NCI-H1048 (cell line): Measurements from ENCODE around the gene CHD6.

Experiments
- DNase-seq: peaks from one replicate; lab custom pipeline; 2025; lab: John Stamatoyannopoulos, UW

CHD6 gene

DNA sequence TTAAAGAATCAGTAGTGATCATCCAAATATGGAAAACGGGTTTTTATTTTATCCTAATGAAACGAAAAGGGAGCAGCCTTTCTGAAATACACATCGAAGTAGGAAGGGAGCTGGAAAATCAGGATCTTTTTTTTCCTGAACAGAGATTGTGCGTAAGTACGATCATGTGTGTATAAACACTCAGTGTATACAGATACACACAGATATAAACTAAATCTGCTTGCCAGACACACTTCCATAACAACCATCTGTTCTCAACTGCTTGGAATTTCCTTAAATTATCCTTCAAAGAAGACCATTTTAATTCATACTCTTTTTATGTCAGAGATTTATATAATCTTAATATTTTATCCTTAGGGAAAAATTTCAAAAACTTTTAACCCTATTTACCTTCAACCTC lies 110.7 kb downstream of the CHD6 start:
- DNase-seq: no peak

DNA sequence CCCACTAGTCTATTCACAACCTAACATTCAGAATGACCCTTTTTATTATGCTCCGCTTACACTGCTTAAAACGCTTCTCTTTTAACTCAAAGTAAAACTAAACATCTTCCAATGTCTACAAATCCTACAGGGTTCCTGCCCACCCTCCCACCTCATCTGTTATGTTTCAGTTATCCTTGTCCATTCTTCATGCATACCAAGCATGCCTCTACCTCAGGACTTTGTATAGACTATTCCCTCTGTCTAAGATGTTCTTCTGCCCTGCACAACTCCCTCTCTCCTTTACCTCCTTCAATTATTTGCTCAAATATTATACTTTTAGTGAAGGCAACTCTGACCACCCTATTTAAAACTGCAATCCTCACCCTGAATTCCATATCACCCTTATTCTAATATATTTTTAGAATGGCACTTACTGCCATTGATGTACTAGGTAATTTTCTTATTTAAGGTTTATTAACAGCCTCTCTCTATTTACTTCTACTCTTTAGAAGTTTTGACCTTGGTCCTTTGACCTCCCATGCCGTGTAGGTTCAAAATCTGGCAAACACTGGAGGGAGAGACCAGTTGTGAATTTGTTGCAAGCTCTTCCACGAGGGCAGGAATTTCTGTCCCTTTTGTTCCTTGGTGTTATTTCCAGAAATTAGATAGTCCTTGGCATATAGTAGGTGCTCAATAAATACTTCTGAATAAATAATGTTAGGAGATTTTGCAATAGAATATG lies 111.8 kb downstream of the CHD6 start:
- no peak for DNase-seq

DNA sequence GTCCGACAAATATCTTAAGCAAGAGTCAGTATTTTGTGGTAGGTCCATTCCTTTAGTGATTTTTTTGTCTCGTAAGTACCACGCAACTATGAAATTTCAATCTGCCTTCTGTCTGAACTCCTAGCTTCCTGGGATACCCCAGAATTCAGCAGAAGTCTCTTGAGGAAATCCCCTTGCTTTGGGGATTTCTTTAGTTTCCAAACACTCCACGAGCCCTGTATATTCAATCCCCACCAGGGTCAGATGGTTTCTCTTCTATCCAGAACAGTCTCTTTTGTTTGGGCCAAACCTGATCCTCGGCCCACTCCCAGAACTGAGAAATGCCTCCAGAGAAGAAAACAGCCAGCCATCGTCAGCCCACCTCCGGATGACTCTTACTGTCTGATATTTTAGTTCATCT lies 113.0 kb downstream of the CHD6 start:
- DNase-seq: no peak

DNA sequence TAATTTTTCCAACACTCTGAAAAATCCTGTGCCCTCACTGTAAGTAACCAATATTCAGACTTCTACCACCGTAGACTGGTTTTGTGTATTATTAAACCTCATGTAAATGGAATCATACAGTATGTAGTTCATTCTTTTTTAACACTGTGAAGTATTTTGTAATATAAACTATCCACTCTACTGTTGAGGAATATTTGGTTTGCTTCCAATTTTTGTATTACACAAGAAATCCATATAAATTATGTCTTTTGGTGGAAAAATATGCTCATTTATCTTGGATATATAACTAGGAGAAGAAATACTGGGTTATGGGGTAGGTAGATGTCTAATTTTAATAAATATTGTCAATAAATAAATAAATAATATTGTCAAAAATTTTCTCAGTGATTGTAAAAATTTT lies 116.8 kb downstream of the CHD6 start:
- DNase-seq: no peak

DNA sequence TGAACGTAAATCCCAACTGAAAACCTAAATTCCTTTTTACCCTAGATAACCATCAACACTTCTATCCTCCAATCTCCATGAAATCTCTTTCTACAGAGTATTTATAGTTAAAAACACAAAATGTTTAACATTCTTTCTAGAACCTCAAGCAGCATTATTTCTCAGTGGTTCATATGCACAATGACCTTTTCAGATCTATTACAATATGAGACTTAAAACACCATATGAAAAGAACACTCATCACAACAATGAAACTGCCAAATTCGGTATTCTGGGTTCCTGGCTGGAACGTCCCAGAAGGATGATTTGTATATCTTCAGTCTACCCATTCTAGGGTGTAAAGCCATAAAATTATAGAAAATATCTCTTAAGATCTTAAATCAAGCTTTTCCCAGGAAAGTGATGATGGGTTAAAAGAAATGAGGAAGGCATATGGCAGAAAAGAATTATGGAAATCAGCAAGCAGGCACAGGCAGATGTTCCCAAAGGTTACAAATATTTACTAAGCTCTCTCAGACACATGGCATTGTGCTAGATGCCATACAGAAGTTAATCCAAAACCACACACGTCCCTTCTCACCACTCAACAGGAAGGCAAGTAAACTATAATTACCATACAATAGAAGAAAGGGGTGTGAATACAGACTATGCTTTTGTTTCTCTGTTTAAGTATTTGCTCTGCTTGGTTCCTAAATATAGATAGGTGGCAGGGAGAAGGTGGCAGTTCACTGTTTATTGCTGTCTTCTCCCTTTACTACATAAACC lies 118.0 kb downstream of the CHD6 start:
- DNase-seq: no peak

DNA sequence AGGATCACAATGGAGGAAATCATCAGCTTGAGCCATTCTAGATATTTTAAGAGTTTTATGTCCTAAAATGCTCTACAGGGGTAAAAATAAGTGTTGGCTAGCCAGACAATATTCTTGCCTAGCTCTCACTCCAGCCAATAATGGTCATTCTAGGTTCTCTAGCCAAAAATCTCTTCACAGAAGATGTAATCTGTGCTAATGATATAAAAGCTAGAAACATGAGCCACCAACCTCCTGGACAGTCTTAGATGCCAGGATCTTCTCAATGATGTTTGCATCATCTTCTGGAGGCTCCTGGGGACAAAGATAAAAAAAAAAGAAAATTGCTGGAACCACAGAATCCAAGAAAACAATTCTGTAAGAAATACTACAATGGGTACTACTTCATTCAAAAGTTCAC lies 119.1 kb downstream of the CHD6 start:
- DNase-seq: no peak

DNA sequence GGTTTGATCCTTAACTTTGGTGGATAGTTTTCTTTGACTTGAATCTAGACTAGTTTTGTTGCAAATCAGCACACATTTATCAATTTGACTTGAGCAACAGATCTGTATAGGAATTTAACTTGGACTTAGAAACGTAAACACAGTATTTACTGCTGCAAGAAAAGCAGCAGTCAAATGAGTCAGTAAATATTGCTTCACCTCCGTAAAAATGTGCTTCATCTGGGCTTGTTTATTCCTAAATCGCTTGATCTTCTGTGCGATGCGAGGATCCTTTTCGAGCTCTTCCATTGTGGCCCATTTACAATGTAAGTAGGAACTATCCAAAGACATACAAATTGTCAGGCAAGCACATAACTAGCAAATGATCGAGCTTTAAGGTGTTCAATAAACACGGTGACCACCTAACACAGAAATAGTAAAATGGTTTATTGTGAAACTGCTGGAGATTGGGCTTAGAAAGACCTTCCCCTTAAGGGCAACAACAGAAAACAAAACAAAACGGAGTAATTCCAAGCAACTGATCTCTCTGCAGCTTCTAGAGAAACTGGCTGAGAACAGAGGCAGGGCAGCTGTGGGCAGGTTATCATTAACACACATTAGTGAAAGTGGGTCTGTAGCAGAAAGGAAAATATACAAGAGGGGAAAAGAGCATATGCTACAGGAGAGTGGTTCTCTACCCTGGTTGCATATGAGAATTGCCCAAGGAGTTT lies 120.8 kb downstream of the CHD6 start:
- DNase-seq: no peak

DNA sequence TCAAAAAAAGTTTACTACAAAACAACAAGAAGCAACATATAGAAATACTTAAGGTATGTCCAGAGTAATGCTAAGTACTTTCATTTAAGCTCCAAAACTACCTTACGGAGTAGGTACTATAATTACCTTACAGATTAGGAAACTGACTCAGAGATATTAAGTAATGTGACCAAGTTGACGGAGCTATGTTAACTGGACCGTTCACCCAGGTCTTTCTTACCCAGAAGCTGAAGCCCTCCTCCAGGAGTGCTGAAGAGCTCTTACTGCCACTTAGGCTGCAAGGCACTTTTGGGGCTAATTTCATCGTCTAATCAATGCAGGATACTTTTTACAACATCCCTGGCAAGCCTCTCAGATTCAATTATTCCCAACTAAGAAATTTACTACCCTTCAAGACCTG lies 123.7 kb downstream of the CHD6 start:
- DNase-seq: no peak

DNA sequence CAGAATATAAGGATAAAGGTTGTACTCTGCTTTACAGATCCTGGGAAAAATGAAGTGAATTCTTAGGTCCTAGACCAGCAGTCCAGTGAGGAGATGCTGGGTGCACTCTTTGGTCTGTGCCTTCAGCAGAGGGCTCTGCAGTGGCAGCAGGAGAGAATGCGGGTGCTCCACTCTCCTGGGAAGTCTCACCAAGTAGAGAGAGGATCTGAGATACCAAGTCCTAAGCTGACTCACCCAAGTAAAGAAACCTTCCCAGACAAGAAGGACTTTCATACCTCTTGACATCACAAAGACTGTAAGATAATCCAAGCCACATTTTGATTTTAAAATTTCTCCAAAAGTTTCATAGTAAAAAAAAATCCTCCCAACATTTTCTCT lies 134.6 kb downstream of the CHD6 start:
- DNase-seq: no peak

DNA sequence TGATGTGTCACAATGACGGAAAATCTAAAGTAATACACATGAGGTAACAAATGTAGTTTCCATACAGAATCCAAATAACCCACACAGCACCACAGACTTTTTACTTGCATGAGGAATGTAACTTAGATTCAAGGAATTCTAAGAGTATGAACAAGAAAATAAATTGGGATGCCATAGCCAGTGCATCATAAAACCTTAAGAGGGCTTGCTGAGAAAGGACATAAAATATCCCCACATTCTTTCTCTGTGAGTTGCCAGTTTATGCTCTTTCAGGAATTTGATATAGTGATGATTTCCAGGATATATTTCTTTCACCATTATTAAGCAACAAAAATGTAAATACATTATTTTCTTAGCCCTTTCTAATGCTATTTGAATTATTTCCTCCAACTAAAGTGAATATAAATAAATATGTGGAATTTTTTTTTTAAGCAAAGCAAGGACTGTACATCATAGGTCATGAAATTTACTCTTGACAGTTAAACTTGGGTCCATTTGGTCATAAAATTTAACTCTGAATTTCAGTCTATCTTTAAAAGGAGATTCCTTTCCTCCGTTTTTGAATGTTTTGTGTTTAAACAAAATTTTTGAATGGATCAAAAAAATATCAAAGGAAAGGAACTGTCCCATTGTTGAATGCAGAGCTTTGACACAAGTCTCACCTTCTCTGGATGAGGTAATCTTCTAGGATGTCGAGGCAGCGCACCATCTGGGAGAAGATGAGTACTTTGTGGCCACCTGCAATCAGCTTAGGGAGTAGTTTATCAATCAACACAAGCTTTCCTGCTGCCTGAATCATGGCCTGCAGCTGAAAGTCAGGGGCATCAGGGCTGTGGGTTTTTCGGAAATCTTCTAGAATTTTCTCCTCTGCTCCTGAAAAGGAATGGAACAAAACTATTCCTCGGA lies 135.3 kb downstream of the CHD6 start:
- DNase-seq: no peak

DNA sequence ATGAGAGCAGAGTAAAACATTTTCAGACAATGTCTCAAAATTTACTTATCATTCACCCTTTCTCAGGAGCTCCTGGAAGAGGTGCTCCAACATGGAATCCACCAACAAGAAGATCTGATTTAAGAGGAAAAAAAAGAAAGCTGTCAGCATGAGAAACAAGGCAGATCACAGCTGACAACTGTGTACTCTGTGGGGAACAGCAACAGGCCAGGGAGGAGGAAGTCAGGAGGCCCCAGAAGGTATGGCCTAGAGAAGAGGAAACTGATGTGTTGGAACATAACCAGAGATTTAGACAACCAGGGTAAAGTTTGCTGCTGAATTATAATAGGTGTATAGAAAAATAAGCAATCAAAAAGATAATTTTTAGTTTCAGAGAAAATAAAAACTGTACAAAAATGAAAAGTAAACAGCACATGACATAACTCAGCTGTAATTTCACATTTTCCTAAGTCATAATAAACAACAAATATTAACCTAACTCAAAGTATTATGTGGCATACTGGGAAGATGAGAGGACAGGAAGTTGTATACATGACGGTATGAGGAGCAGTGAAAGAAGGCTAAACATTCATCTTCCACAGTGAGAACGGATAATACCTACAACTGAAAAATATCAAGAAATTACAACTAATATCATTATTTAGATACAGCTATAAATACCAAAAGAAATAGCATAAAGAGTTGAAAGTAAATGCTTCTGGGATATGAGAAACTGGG lies 138.0 kb downstream of the CHD6 start:
- no peak for DNase-seq

DNA sequence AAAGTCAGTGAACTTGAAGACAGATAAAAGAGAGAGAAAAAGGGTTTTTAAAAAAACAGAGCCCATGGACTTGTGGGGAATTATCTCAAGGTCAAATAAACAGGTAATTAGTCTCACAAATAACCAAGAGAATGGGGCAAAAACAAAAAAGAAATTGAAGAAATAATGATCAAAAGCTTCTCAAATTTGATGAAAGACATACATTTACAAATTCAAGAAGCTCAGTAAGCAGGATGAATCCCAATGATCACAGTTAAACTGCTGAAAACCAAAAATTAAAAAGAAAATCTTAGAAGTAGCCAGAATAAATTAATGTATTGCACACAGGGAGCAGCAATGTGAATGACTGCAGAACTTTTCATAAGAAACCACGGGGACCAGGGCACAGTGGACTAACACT lies 139.1 kb downstream of the CHD6 start:
- DNase-seq: no peak

DNA sequence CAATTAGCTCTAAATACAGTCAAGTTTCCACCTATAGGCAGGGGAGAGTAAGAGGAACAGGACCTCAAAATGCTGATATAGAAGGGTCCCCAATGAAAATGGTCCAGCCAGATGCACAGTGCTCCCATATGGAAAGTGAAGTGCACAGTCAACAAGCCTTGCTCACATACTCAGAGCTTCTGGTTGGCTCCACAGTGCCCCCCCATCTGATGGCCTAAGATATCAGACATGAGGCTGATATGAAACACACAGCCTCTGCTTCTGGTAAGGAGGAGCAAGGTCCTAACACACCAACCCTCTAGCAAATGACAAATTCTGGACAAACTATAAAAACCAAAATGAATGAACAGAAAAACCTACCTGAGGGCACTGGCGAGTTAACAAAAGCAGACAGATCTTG lies 140.2 kb downstream of the CHD6 start:
- DNase-seq: no peak

DNA sequence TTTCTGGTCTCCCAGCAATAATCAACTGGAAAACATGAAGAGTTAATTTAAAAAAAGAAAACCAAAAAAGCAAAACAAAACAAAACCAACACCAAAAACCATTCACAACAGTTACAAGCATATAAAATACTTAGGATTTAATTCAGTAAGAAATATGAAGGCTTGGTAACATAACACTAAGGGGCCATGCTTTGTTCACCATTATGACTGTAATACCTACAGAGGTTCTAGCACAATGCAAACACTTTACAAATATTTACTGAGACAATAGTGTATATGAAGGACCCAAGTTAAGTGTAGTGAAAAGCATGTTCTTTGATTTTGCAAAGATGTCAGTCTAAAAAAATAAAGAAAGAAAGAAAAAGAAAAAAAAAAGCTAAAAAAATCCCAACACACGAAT lies 141.7 kb downstream of the CHD6 start:
- no peak for DNase-seq

DNA sequence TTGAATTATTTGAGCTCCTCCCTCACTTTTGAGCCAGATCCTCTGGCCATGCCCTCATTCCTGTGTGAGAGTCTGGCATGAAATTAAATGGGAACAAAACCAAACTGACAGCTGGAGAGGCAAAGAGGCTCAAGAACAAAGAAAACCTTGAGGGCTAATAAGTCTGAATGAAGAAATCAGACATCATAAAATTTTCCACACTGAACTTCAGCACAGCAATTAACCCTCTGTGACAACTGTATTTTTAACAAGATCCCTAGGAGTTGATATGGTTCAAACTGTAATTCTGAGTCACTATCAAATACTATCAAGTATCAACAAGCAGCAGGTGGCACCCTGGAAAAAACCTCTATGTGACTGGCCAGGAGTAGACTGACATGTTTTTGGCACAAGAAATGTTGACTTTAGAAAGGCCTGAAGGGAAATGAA lies 142.2 kb downstream of the CHD6 start:
- no peak for DNase-seq

DNA sequence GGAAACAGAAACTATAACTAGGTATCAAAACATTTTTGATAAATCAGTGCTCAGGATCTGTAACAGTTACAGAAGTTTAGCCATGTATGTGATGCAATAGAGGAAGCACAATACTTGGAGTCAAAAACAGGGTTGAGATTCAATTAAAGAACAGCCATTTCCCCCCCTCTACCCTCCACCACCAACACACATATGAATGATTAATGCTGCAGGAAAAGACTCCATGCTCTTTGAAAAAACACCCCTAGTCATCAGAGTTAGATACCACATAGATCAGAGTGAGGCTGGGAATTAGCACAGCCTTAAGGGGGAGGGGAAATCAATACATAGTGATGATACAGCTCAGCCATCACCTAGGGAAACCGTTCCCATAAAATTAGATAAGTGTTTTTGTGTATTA lies 142.7 kb downstream of the CHD6 start:
- no peak for DNase-seq

DNA sequence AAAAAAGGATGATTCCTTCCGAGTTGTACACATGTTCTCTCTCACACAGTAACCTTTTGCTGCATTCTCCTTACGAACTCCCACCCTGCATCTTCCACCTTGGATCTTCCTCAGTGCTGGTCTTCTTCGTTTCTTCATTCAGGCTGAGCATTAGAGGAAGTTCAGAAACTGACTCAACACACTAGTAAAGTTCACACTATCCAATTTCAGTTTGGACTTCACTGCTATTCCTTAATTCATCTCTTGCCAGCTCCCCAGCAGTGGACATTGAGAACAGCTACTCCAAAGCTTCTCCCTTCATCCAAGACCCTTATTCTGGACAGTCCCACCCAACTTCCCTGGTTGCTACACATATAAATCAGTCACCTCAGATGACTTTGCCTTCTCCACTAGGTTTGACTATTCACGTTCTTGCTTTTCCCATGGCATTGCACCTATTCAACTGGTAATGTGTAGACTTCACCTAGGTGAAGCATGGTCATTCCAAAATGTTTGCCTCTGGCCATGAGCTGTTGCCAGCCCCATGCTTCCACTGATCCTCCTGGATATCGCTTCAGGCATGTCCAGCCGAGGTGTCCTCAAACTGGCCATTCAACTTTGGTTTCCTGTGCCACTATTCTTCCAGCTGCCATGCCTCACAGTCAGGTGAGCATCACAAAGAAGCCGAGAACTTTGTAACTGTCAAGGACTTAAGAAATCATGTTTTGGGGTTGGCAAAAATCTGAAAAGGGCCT lies 147.6 kb downstream of the CHD6 start:
- no peak for DNase-seq

DNA sequence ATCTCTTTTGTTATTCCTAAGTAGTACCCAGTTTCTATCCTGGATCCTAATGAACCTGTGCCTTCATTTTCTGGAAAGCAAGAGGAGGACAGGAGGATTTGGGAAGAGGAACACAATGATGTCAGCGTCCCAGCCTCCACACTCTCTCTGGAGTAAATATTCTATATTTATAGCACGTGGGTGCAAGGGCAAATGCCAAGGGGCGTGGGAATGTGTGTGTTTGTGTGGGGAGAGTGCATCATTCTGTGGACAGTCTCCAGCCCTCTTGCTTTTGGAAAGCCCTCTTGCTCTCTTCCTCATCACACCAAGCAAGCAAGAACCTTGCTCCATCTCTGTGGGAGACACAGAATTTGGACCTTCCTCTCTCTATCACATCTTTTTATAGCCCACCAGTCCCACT lies 148.3 kb downstream of the CHD6 start:
- DNase-seq: no peak

DNA sequence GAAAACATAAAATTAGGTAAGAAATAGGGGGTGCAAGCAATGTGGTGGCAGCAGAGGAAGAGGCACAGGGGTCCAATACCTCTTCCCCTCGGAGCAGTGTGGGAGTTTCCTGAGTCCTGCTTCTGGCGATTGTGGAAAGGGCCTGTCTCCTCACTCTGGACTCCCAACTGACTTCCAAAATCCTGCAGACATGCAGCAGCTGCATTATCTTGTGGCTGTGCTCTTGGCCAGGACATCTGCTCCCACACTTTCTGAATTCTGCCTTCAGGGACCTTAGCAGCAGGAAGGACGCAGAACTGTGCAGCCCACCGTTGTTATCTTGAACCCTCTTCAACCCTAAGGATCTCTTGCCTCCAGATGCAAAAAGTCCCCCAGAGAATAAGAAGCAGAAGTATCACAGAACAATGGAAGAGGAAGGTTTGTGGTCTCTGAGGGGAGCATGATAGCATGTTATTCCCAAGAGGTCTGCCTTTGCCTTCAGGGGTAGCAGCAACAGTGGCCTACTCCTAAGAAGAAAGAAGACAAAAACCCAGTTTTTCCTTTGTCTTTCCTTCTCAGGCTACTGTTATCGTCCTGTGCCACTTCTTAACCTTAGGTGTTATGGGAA lies 149.1 kb downstream of the CHD6 start:
- DNase-seq: no peak

DNA sequence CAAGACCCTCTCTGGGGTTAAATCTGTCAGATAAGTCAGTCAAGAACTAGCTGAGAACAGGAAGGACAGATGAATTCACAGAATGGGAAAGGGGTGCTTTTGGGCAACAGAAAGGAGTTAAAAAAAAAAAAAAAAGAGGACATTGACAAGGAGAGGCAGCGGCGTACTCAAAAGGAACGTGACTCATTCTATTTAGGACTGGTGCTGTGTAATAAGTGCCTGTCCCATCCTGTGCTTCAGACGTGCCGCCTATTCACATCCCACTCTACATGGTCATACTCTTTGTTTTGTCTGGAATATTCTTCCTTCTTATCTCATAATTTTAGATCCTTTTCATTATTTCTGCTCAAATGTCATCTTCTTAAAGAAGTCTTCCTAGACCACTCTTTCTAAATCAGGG lies 150.5 kb downstream of the CHD6 start:
- no peak for DNase-seq
